HCT116 (cell line): ENCODE data around the gene FKBP15. TPM values are rescaled to one million over a fixed set of nuclear protein-coding genes. Genes with fewer than 3 reads are reported as not detected.

ENCODE experiments used
- ATAC-seq: fragments of 200-7000 bp; cut with Tn5 transposase; 2 replicates; pipeline ENCODE4 v1.9.1; 2020; ENCODE audit warnings: mild to moderate bottlenecking, moderate library complexity
- BruUV-seq: library from RNA; stranded (reverse); fragments of 400-500 nt; replicated peaks from 2 replicates; lab custom pipeline; 2021; lab: Mats Ljungman, UMichigan
- CTCF ChIA-PET: fragments of 300-600 bp; sonication (Branson Sonifier 250); formaldehyde crosslinking; loops from one replicate; lab custom pipeline; 2021; ENCODE audit warnings: antibody characterized with exemption; lab: Charles Lee
- POLR2A ChIA-PET: fragments of 300-600, 350-600 bp; sonication (Branson Sonifier 250); formaldehyde crosslinking; loops from one replicate; lab custom pipeline; 2021; ENCODE audit warnings: antibody characterized with exemption; lab: Charles Lee
- RAD21 ChIA-PET, 2 experiments: fragments of 300-600 bp; sonication (Branson Sonifier 250); formaldehyde crosslinking; loops; one replicate each; lab custom pipeline; 2023; ENCODE audit warnings: low total read pairs in 2 of 2; ENCODE audit not compliant: uncharacterized antibody in 2 of 2, unreplicated experiment in 2 of 2, low non-redundant PET in 1 of 2; lab: Charles Lee
- DNase-seq: peaks from one replicate; pipeline ENCODE4 v3.0.0-alpha.2; 2010; ENCODE audit warnings: low read depth, low spot score
- H2AFZ ChIP-seq: fragments of 200-600 bp; shearing (Covaris generic), sonication (generic); 2 replicates; pipeline ENCODE4 v1.6.1; 2017; ENCODE audit warnings: low read depth, mixed run types, mixed read lengths, antibody characterized with exemption, low read length; ENCODE audit not compliant: poor library complexity, severe bottlenecking
- H3K27ac ChIP-seq: 2 replicates; pipeline ENCODE4 v1.5.1; 2012; ENCODE audit warnings: low read depth, low read length
- H3K27me3 ChIP-seq: fragments of 200-600 bp; sonication (generic); 2 replicates; pipeline ENCODE4 v1.6.1; 2016; ENCODE audit warnings: mixed run types, low read length, mixed read lengths; ENCODE audit not compliant: insufficient read depth
- H3K36me3 ChIP-seq, 2 experiments: fragments of 200-500 bp in 1 of 2; fragments of 200-600 bp in 1 of 2; sonication (Bioruptor generic) in 1 of 2; sonication (generic) in 1 of 2; 2 replicates each; pipeline versions ENCODE4 v1.5.1 to v1.6.1; 2014 to 2016; ENCODE audit warnings: low read length in 2 of 2, inconsistent platforms in 1 of 2, mixed read lengths in 1 of 2, mixed run types in 1 of 2; ENCODE audit not compliant: insufficient read depth in 2 of 2, control insufficient read depth in 1 of 2
- H3K4me1 ChIP-seq, 2 experiments: fragments of 200-600 bp in 1 of 2; sonication (generic) in 1 of 2; 2 replicates each; pipeline versions ENCODE4 v1.5.1 to v1.6.1; 2012 to 2017; ENCODE audit warnings: low read length in 2 of 2, inconsistent platforms in 1 of 2, mild to moderate bottlenecking in 1 of 2, mixed read lengths in 1 of 2, mixed run types in 1 of 2, moderate library complexity in 1 of 2; ENCODE audit not compliant: insufficient read depth in 2 of 2, control insufficient read depth in 1 of 2
- H3K4me2 ChIP-seq: fragments of 200-600 bp; sonication (generic); 2 replicates; pipeline ENCODE4 v1.6.1; 2017; ENCODE audit warnings: mixed run types, low read length, mixed read lengths
- H3K4me3 ChIP-seq, 2 experiments: fragments of 200-600 bp in 1 of 2; sonication (generic) in 1 of 2; replicated peaks in 1 of 2; 2 replicates each; pipeline ENCODE4 v1.5.1; 2011 to 2016; ENCODE audit warnings: low read length in 2 of 2, control low read depth in 1 of 2, low read depth in 1 of 2, mild to moderate bottlenecking in 1 of 2, mixed read lengths in 1 of 2, mixed run types in 1 of 2
- H3K79me2 ChIP-seq: fragments of 200-600 bp; sonication (generic); 2 replicates; pipeline ENCODE4 v1.6.1; 2017; ENCODE audit warnings: mild to moderate bottlenecking, mixed run types, low read length, moderate library complexity, mixed read lengths; ENCODE audit not compliant: insufficient read depth
- H3K9ac ChIP-seq: fragments of 200-600 bp; sonication (generic); 2 replicates; pipeline ENCODE4 v1.6.1; 2016; ENCODE audit warnings: low read length, mixed read lengths
- H3K9me2 ChIP-seq: fragments of 200-600 bp; sonication (generic), shearing (Covaris generic); 2 replicates; pipeline ENCODE4 v1.6.1; 2017; ENCODE audit warnings: mixed run types, mild to moderate bottlenecking, moderate library complexity; ENCODE audit not compliant: insufficient read depth
- H3K9me3 ChIP-seq, 2 experiments: fragments of 200-500 bp in 1 of 2; fragments of 200-600 bp in 1 of 2; sonication (Bioruptor generic) in 1 of 2; sonication (generic) in 1 of 2; 2 replicates each; pipeline ENCODE4 v1.6.1; 2014 to 2017; ENCODE audit warnings: low read length in 2 of 2, mixed read lengths in 2 of 2, inconsistent platforms in 1 of 2, low read depth in 1 of 2, mild to moderate bottlenecking in 1 of 2, mixed run types in 1 of 2, moderate library complexity in 1 of 2; ENCODE audit not compliant: control insufficient read depth in 1 of 2, insufficient read depth in 1 of 2
- H4K20me1 ChIP-seq: fragments of 200-600 bp; sonication (generic), shearing (Covaris generic); 2 replicates; pipeline ENCODE4 v1.6.1; 2017; ENCODE audit warnings: mixed run types, mild to moderate bottlenecking, moderate library complexity; ENCODE audit not compliant: insufficient read depth
- CTCF ChIP-seq, 3 experiments: fragments of 200-600 bp in 1 of 3; sonication (generic) in 1 of 3; IDR thresholded peaks in 2 of 3; conservative IDR thresholded peaks in 1 of 3; 2 replicates each; pipeline ENCODE4 v1.5.1; 2012 to 2017; ENCODE audit warnings: low read depth in 2 of 3, low read length in 2 of 3, antibody characterized with exemption in 1 of 3, borderline replicate concordance in 1 of 3, control low read depth in 1 of 3, mild to moderate bottlenecking in 1 of 3, mixed read lengths in 1 of 3, mixed run types in 1 of 3, moderate library complexity in 1 of 3; ENCODE audit not compliant: insufficient read depth in 1 of 3
- ELF1 ChIP-seq: IDR thresholded peaks from 2 replicates; pipeline ENCODE4 v1.6.1; 2012; ENCODE audit warnings: low read depth, borderline replicate concordance
- POLR2A ChIP-seq: IDR thresholded peaks from 2 replicates; pipeline ENCODE4 v1.7.0; 2011; ENCODE audit warnings: borderline replicate concordance; ENCODE audit not compliant: insufficient read depth, insufficient read length; ENCODE audit errors: extremely low read depth
- POLR2AphosphoS5 ChIP-seq: IDR thresholded peaks from 2 replicates; pipeline ENCODE4 v1.6.1; 2011; ENCODE audit warnings: mild to moderate bottlenecking, low read depth, low read length, moderate library complexity
- RAD21 ChIP-seq: IDR thresholded peaks from 2 replicates; pipeline ENCODE4 v1.6.1; 2012; ENCODE audit warnings: low read depth, mild to moderate bottlenecking
- REST ChIP-seq: IDR thresholded peaks from 2 replicates; pipeline ENCODE4 v1.6.1; 2012; ENCODE audit warnings: low read depth
- SP1 ChIP-seq: IDR thresholded peaks from 2 replicates; pipeline ENCODE4 v1.6.1; 2012; ENCODE audit warnings: low read depth
- TCF7L2 ChIP-seq: IDR thresholded peaks from 2 replicates; pipeline ENCODE4 v1.7.0; 2011; ENCODE audit warnings: borderline replicate concordance, inconsistent platforms; ENCODE audit not compliant: insufficient read depth, insufficient read length; ENCODE audit errors: extremely low read depth
- YY1 ChIP-seq: IDR thresholded peaks from 2 replicates; pipeline ENCODE4 v1.6.1; 2011; ENCODE audit warnings: low read length, low read depth, moderate library complexity, mild to moderate bottlenecking; ENCODE audit not compliant: insufficient replicate concordance; ENCODE audit errors: extremely low read depth
- intact Hi-C: fragments of 100-400 bp; cut with micrococcal nuclease; formaldehyde crosslinking; loops from 2 replicates; pipeline ENCODE4 v1.10.0; 2022
- total RNA-seq: library from RNA; stranded (reverse); gene quantifications from one replicate; pipeline ENCODE4 v1.2.1, GENCODE V29; 2021; ENCODE audit not compliant: unreplicated experiment

The FKBP15 gene
- total RNA-seq, 1 experiment from 2014 or later, result 13.8 TPM

GRCh38 chr9:113158446-113158845, 62.6 kb downstream of the FKBP15 start:
- H3K4me2 ChIP-seq, result no peak overlapping the region
- H3K27ac ChIP-seq, result no peak overlapping the region
- no peaks in the 10 kb centered on the region for H4K20me1 ChIP-seq
- H3K36me3 ChIP-seq, result peaks cover 8% of the 10 kb centered on the region in 2 experiments; a peak in 3 of 4 replicates
- no peaks in the 10 kb centered on the region for H3K27me3 ChIP-seq
- intact Hi-C loops, result no loop called here
- no TSS peak for BruUV-seq
- H3K9me3 ChIP-seq, result no peaks in the 10 kb centered on the region
- TF ChIP-seq ELF1, result no peak
- no peak for TF ChIP-seq YY1
- ChIA-PET RAD21 (no interaction called here), CTCF (no interaction called here), POLR2A (no interaction called here)
- DNase-seq, result no peak
- H3K9ac ChIP-seq, result no peak overlapping the region
- H3K79me2 ChIP-seq, result no peaks in the 10 kb centered on the region
- H3K9me2 ChIP-seq, result no peaks in the 10 kb centered on the region
- no peak for ATAC-seq
- H2AFZ ChIP-seq, result no peak overlapping the region
- H3K4me3 ChIP-seq, result no peak overlapping the region
- H3K4me1 ChIP-seq, result no peaks in the 10 kb centered on the region

- Histone ChIP-seq H3K4me3 (no peak overlapping the region), H2AFZ (no peak overlapping the region), H3K9me2 (no peaks in the 10 kb centered on the region), H3K27ac (no peak overlapping the region), H3K79me2 (no peaks in the 10 kb centered on the region), H3K9me3 (no peaks in the 10 kb centered on the region), H3K4me1 (peaks cover 2 to 10% of the 10 kb centered on the region in 2 experiments; a peak in 2 of 4 replicates), H4K20me1 (no peaks in the 10 kb centered on the region), H3K9ac (no peak overlapping the region), H3K27me3 (no peaks in the 10 kb centered on the region), H3K4me2 (no peak overlapping the region), H3K36me3 (peaks cover 0 to 5% of the 10 kb centered on the region in 2 experiments; a peak in 2 of 4 replicates)
- ChIA-PET POLR2A (no interaction called here), CTCF (no interaction called here), RAD21 (no interaction called here)
- DNase-seq (no peak), ATAC-seq (peak; percentile 49)
- TF ChIP-seq SP1 (no peak), POLR2A (no peak), REST (no peak), RAD21 (peak; percentile 30; the same call in 1 of the 2 replicates), TCF7L2 (no peak), CTCF (IDR thresholded peaks at IDR 0.05 in 2 of 3, conservative IDR thresholded peaks at IDR 0.05 in 1 of 3; ENCODE audit: borderline replicate concordance in 1 of 3, insufficient read depth in 1 of 3, low read depth in 2 of 3, low read length in 2 of 3) (0 out of 6 replicates have a peak, but pooled peaks of 1 of the 3 experiments have one; percentile 14), POLR2AphosphoS5 (no peak)
- no TSS peak for BruUV-seq
- intact Hi-C loops, result no loop called here
These were observed 64.2 kb downstream of the FKBP15 start for GRCh38 chr9:113156880-113157279.
